ENCODE measurements around the gene SSU72. TPM values are rescaled to one million over a fixed set of nuclear protein-coding genes. Genes with fewer than 3 reads are reported as not detected.
"Not testable (repeated sequence)": the region's sequence is repeated elsewhere in the genome, so short reads cannot be mapped to it uniquely, and the experiment has no call there.

The SSU72 gene
- total RNA-seq, 1 donor from 2014 or later: 87.3 TPM

DNA sequence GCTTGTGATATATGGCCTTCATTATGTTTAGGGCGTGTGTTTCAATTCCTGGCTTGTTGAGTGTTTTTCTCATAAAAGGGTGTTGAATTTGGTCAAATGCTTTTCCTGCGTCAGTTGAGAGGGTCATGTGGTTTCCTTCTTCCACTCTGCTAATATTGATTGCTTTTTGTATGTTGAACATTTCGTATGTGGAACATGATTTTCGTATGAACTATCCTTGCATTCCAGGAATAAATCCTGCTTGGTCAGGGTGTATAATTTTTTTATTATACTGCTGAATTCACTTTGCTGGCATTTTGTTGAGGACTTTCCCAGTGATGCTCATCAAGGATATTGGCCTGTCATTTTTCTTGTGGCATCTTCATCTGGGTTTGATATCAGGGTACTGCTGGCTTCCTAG is 67.4 kb downstream of the SSU72 start:
- Histone ChIP-seq H3K36me3 (ENCODE audit: control insufficient read depth, insufficient read depth, low read length) (no peaks in the 10 kb centered on the region), H3K4me3 (ENCODE audit: low read depth, low read length) (no peak overlapping the region), H3K27me3 (ENCODE audit: control insufficient read depth, insufficient read depth, low read length) (no peaks in the 10 kb centered on the region)
- no peak for DNase-seq (ENCODE audit: low read depth)
- TF ChIP-seq, protein P1, sequence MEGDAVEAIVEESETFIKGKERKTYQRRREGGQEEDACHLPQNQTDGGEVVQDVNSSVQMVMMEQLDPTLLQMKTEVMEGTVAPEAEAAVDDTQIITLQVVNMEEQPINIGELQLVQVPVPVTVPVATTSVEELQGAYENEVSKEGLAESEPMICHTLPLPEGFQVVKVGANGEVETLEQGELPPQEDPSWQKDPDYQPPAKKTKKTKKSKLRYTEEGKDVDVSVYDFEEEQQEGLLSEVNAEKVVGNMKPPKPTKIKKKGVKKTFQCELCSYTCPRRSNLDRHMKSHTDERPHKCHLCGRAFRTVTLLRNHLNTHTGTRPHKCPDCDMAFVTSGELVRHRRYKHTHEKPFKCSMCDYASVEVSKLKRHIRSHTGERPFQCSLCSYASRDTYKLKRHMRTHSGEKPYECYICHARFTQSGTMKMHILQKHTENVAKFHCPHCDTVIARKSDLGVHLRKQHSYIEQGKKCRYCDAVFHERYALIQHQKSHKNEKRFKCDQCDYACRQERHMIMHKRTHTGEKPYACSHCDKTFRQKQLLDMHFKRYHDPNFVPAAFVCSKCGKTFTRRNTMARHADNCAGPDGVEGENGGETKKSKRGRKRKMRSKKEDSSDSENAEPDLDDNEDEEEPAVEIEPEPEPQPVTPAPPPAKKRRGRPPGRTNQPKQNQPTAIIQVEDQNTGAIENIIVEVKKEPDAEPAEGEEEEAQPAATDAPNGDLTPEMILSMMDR (IDR thresholded peaks at IDR 0.05; ENCODE audit: insufficient read depth, low read length, poor library complexity, severe bottlenecking): no peak

- H3K27me3 ChIP-seq (ENCODE audit: control insufficient read depth, insufficient read depth, low read length); H3K36me3 ChIP-seq (ENCODE audit: control insufficient read depth, insufficient read depth, low read length); H3K4me3 ChIP-seq (ENCODE audit: low read depth, low read length); DNase-seq (ENCODE audit: low read depth): not testable (repeated sequence)
Measured at GRCh38 chr1:1505801-1506200, 68.9 kb downstream of the SSU72 start.

- not testable (repeated sequence) for H3K4me3 ChIP-seq (ENCODE audit: low read depth, low read length); DNase-seq (ENCODE audit: low read depth); H3K27me3 ChIP-seq (ENCODE audit: control insufficient read depth, insufficient read depth, low read length); H3K36me3 ChIP-seq (ENCODE audit: control insufficient read depth, insufficient read depth, low read length)
Measured at GRCh38 chr1:1505366-1505798, 69.3 kb downstream of the SSU72 start.

GRCh38 chr1:1504777-1505365 is 69.8 kb downstream of the SSU72 start:
- not testable (repeated sequence) for H3K36me3 ChIP-seq (ENCODE audit: control insufficient read depth, insufficient read depth, low read length); H3K4me3 ChIP-seq (ENCODE audit: low read depth, low read length); H3K27me3 ChIP-seq (ENCODE audit: control insufficient read depth, insufficient read depth, low read length)
- peak; percentile 16 for DNase-seq (ENCODE audit: low read depth)
- TF ChIP-seq, protein P1 (IDR thresholded peaks at IDR 0.05; ENCODE audit: insufficient read depth, low read length, poor library complexity, severe bottlenecking): peak; percentile 64

DNA sequence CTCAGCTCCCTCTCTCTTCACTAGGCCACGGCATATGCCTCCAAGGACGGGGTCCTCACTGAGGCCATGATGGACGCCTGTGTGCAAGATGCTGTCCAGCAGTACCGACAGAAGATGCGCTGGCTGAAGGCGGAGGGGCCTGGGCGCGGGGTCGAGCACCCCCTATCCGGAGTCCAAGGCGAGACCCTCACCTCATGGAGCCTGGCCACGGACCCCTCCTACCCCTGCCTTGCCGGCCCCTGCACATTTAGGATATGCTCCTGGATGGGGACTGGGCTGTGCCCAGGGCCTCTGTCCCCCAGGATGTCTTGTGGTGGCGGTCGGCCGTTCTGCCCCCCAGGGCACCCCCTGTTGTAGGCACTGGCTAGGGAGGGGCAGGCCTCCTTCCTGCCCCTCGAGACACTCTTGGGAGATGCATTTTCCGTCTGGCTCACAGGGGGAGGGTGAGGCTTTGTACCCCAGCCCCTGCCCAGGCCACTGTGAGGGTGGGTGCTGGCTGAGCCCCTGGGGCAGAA is 79.1 kb downstream of the SSU72 start:
- H3K27me3 ChIP-seq (ENCODE audit: control insufficient read depth, insufficient read depth, low read length); H3K4me3 ChIP-seq (ENCODE audit: low read depth, low read length); DNase-seq (ENCODE audit: low read depth); H3K36me3 ChIP-seq (ENCODE audit: control insufficient read depth, insufficient read depth, low read length): not testable (repeated sequence)

- H3K27me3 ChIP-seq (ENCODE audit: control insufficient read depth, insufficient read depth, low read length); H3K4me3 ChIP-seq (ENCODE audit: low read depth, low read length); DNase-seq (ENCODE audit: low read depth); H3K36me3 ChIP-seq (ENCODE audit: control insufficient read depth, insufficient read depth, low read length): not testable (repeated sequence)
Measured at GRCh38 chr1:1494311-1494710, 80.4 kb downstream of the SSU72 start.

Other genes with a start within 250 kb of the SSU72 start
- 0.08 and 1.0 TPM in 2 replicates for gene TAS1R3, start 243.6 kb downstream of the SSU72 start, total RNA-seq
- 87.3 and 101 TPM in 2 replicates for gene DVL1, start 225.4 kb downstream of the SSU72 start, total RNA-seq
- gene MXRA8, start 216.3 kb downstream of the SSU72 start, total RNA-seq: 106 and 165 TPM in 2 replicates
- gene AURKAIP1, start 199.7 kb downstream of the SSU72 start, total RNA-seq: 201 and 204 TPM in 2 replicates
- gene CCNL2, start 175.5 kb downstream of the SSU72 start, total RNA-seq: 134 and 136 TPM in 2 replicates
- 134 and 159 TPM in 2 replicates for gene MRPL20, start 167.6 kb downstream of the SSU72 start, total RNA-seq
- gene ANKRD65, start 153.6 kb downstream of the SSU72 start, total RNA-seq: 1.4 and 1.6 TPM in 2 replicates
- gene VWA1, start 139.2 kb downstream of the SSU72 start, total RNA-seq: 27.6 and 28.3 TPM in 2 replicates
- 0.38 and 0.75 TPM in 2 replicates for gene ATAD3C, start 125.2 kb downstream of the SSU72 start, total RNA-seq
- gene ATAD3B, start 103.1 kb downstream of the SSU72 start, total RNA-seq: 31.4 and 37.8 TPM in 2 replicates
- 51.5 and 53.6 TPM in 2 replicates for gene ATAD3A, start 62.7 kb downstream of the SSU72 start, total RNA-seq
- 2.8 and 3.9 TPM in 2 replicates for gene TMEM240, start 34.2 kb downstream of the SSU72 start, total RNA-seq
- 8.0 and 9.2 TPM in 2 replicates for gene FNDC10, start 25.3 kb upstream of the SSU72 start, total RNA-seq
- 55.5 and 56.8 TPM in 2 replicates for gene MIB2, start 40.6 kb upstream of the SSU72 start, total RNA-seq
- gene MMP23B, start 57.3 kb upstream of the SSU72 start, total RNA-seq: 4.9 and 6.5 TPM in 2 replicates
- 23.3 and 27.0 TPM in 2 replicates for gene CDK11B, start 84.1 kb upstream of the SSU72 start, total RNA-seq
- gene SLC35E2B, start 117.9 kb upstream of the SSU72 start, total RNA-seq: 28.0 and 33.4 TPM in 2 replicates
- gene CDK11A, start 149.5 kb upstream of the SSU72 start, total RNA-seq: 14.2 and 14.9 TPM in 2 replicates
- 63.9 and 68.1 TPM in 2 replicates for gene NADK, start 203.6 kb upstream of the SSU72 start, total RNA-seq

Measured in kidney epithelial cell (primary cell).